Measurements from ENCODE around the gene DIDO1.
"Not testable (repeated sequence)": the region's sequence is repeated elsewhere in the genome, so short reads cannot be mapped to it uniquely, and the experiment has no call there.

DIDO1 gene

GRCh38 chr20:62873681-62874031, 52.6 kb downstream of the DIDO1 start:
- peak; percentile 48 for DNase-seq (ENCODE audit: low read depth)
- not testable (repeated sequence) for H3K4me3 ChIP-seq (ENCODE audit: low read length)
- peak; percentile 54 for TF ChIP-seq CTCF (conservative IDR thresholded peaks at IDR 0.05; ENCODE audit: low read length)

- TF ChIP-seq CTCF (conservative IDR thresholded peaks at IDR 0.05; ENCODE audit: low read length): no peak
These were observed 53.0 kb downstream of the DIDO1 start for GRCh38 chr20:62873280-62873679.

GRCh38 chr20:62872862-62873261, 53.4 kb downstream of the DIDO1 start:
- no peak overlapping the region for H3K4me3 ChIP-seq (ENCODE audit: low read length)
- DNase-seq (ENCODE audit: low read depth): no peak
- TF ChIP-seq CTCF (conservative IDR thresholded peaks at IDR 0.05; ENCODE audit: low read length): no peak

More at GRCh38 chr20:62873280-62873679, 53.0 kb downstream of the DIDO1 start:
- H3K4me3 ChIP-seq (ENCODE audit: low read length): no peak overlapping the region
- DNase-seq (ENCODE audit: low read depth): no peak

- no peak for DNase-seq (ENCODE audit: low read depth)
- no peak for TF ChIP-seq CTCF (conservative IDR thresholded peaks at IDR 0.05; ENCODE audit: low read length)
- no peak overlapping the region for H3K4me3 ChIP-seq (ENCODE audit: low read length)
These were observed 54.0 kb downstream of the DIDO1 start for GRCh38 chr20:62872184-62872847.

- no peak overlapping the region for H3K4me3 ChIP-seq (ENCODE audit: low read length)
- no peak for TF ChIP-seq CTCF (conservative IDR thresholded peaks at IDR 0.05; ENCODE audit: low read length)
- DNase-seq (ENCODE audit: low read depth): no peak
These were observed 62.1 kb downstream of the DIDO1 start for GRCh38 chr20:62864207-62864606.

GRCh38 chr20:62861726-62862336, 64.5 kb downstream of the DIDO1 start, which contains the start of gene TCFL5:
Gene TCFL5, minus strand, starts transcription at chr20:62861822. Its CDS starts 152 bp downstream, at chr20:62861670.
- TF ChIP-seq CTCF (conservative IDR thresholded peaks at IDR 0.05; ENCODE audit: low read length): no peak
- peak within 1 kb of the TSS; percentile 67 for H3K4me3 ChIP-seq (ENCODE audit: low read length)
- peak; percentile 79 for DNase-seq (ENCODE audit: low read depth)
